Right cardiac atrium (tissue), 5 donors: ENCODE results near the gene NUP42. TPM values are rescaled to one million over a fixed set of nuclear protein-coding genes. Genes with fewer than 3 reads are reported as not detected.

Experiments
- ATAC-seq, 2 donors: fragments of 200-7000 bp; cut with Tn5 transposase; one replicate each; pipeline versions ENCODE4 v1.8.0 to v1.9.1; 2020; ENCODE audit warnings: moderate library complexity in 2 of 2, mild to moderate bottlenecking in 1 of 2
- DNase-seq, 3 donors: peaks; one replicate each; pipeline ENCODE4 v3.0.0-alpha.2; 2020
- H3K27ac ChIP-seq: one replicate; pipeline ENCODE4 v1.5.1; 2013; ENCODE audit warnings: mild to moderate bottlenecking, low read length, control low read depth, moderate library complexity
- H3K27me3 ChIP-seq: one replicate; pipeline ENCODE4 v1.6.1; 2013; ENCODE audit not compliant: control insufficient read depth, insufficient read depth
- H3K4me1 ChIP-seq: one replicate; pipeline ENCODE4 v1.6.1; 2013; ENCODE audit warnings: low read length; ENCODE audit not compliant: control insufficient read depth, insufficient read depth
- H3K4me3 ChIP-seq: one replicate; pipeline ENCODE4 v1.5.1; 2013; ENCODE audit warnings: low read length, control low read depth
- H3K9me3 ChIP-seq: one replicate; pipeline ENCODE4 v1.6.1; 2013; ENCODE audit warnings: low read length; ENCODE audit not compliant: control insufficient read depth
- WGBS: extraction: QIAGEN DNeasy Blood & Tissue Kit; methylation state at CpG from one replicate; pipeline ENCODE4 v1.1.7; 2013; 5-methylcytosine and 5-hydroxymethylcytosine counted together
- intact Hi-C, 4 donors: fragments of 100-400 bp; cut with DNase I; formaldehyde crosslinking; loops; one replicate each; pipeline versions ENCODE4 v1.11.0 to v1.14.0; 2022 to 2023
- polyA plus RNA-seq: library from polyadenylated mRNA; stranded (reverse); fragments of 200-250 nt; gene quantifications from one replicate; pipeline ENCODE4 v1.2.3, GENCODE V29; 2013
- total RNA-seq, 4 donors: library from RNA; stranded (reverse); fragmentation: NEBNext Ultra II Directional; extraction: Animal tissue kit (Norgen Biotek cat#: 25700); gene quantifications; one replicate each; pipeline ENCODE4 v1.2.1, GENCODE V29; 2021
- donor health status: healthy with polysubstance abuse.
- donor health status: DM: no; HTN: yes; CAD: no.
- donor health status: DM: no; HTN: no; CAD: no.
- donor health status: DM: no; HTN: yes; CAD: no; lungs with severe emphysema.
- donor health status: DM: yes; HTN: yes; CAD: no.

NUP42 gene
- total and polyA plus RNA-seq, 5 donors = 19.4 to 24.7 (median 22.1) TPM

- Histone ChIP-seq H3K9me3 (no peaks in the 10 kb centered on the region), H3K4me3 (no peak overlapping the region), H3K4me1 (no peaks in the 10 kb centered on the region), H3K27ac (no peak overlapping the region), H3K27me3 (no peaks in the 10 kb centered on the region)
- intact Hi-C loops = no loop called here
- DNase-seq = no peak
- WGBS = 77% methylated on average over 9 of the region's 9 CpGs
- ATAC-seq = no peak
Measured at GRCh38 chr7:23234569-23235296, 52.9 kb downstream of the NUP42 start.

- DNase-seq (peak in 1 of 3 donors; percentile 53), ATAC-seq (peak in 1 of 2 donors; percentile 34)
Measured at GRCh38 chr7:23235813-23236221, 54.0 kb downstream of the NUP42 start.

GRCh38 chr7:23237000-23237399, 55.2 kb downstream of the NUP42 start:
- intact Hi-C loops = no loop called here
- Histone ChIP-seq H3K9me3 (no peaks in the 10 kb centered on the region), H3K4me3 (no peak overlapping the region), H3K27ac (no peak overlapping the region), H3K27me3 (no peaks in the 10 kb centered on the region), H3K4me1 (no peaks in the 10 kb centered on the region)
- ATAC-seq = no peak
- 93% methylated on average over 3 of the region's 3 CpGs for WGBS
- DNase-seq = no peak

More at GRCh38 chr7:23235813-23236221, 54.0 kb downstream of the NUP42 start:
- Histone ChIP-seq H3K9me3 (no peaks in the 10 kb centered on the region), H3K27ac (no peak overlapping the region), H3K27me3 (no peaks in the 10 kb centered on the region), H3K4me3 (no peak overlapping the region), H3K4me1 (no peaks in the 10 kb centered on the region)
- 80% methylated on average over 6 of the region's 6 CpGs for WGBS
- intact Hi-C loops = no loop called here

GRCh38 chr7:23238983-23239652, 57.3 kb downstream of the NUP42 start:
- intact Hi-C loops = no loop called here
- Histone ChIP-seq H3K27ac (no peak overlapping the region), H3K4me1 (no peaks in the 10 kb centered on the region), H3K9me3 (no peaks in the 10 kb centered on the region), H3K4me3 (no peak overlapping the region), H3K27me3 (no peaks in the 10 kb centered on the region)
- DNase-seq (no peak), ATAC-seq (no peak)
- WGBS = 85% methylated on average over 11 of the region's 11 CpGs

- DNase-seq = no peak
- 83% methylated on average over 5 of the region's 5 CpGs for WGBS
Measured at GRCh38 chr7:23239698-23240097, 57.9 kb downstream of the NUP42 start.

GRCh38 chr7:23242321-23242720, 60.5 kb downstream of the NUP42 start:
- H3K9me3 ChIP-seq = no peaks in the 10 kb centered on the region
- H3K4me1 ChIP-seq = no peaks in the 10 kb centered on the region
- ATAC-seq (no peak), DNase-seq (no peak)
- WGBS = 75% methylated on average over 3 of the region's 3 CpGs
- intact Hi-C loops = loop anchor here in 3 of 4 donors (5.0 to 10.0 kb wide), 2 partner anchors 48 to 50 kb away; no protein-coding TSS in a partner anchor
- H3K27me3 ChIP-seq = no peaks in the 10 kb centered on the region
- H3K27ac ChIP-seq = no peak overlapping the region
- H3K4me3 ChIP-seq = no peak overlapping the region

More at GRCh38 chr7:23239698-23240097, 57.9 kb downstream of the NUP42 start:
- ATAC-seq = no peak
- intact Hi-C loops = loop anchor here in 3 of 4 donors (5.0 to 10.0 kb wide), 2 partner anchors 45 to 47 kb away; no protein-coding TSS in a partner anchor
- Histone ChIP-seq H3K4me3 (no peak overlapping the region), H3K27ac (no peak overlapping the region), H3K4me1 (no peaks in the 10 kb centered on the region), H3K27me3 (no peaks in the 10 kb centered on the region), H3K9me3 (no peaks in the 10 kb centered on the region)

- DNase-seq (no peak), ATAC-seq (no peak)
- no peaks in the 10 kb centered on the region for H3K27me3 ChIP-seq
- H3K4me1 ChIP-seq = no peaks in the 10 kb centered on the region
- intact Hi-C loops = loop anchor here in 3 of 4 donors (5.0 to 10.0 kb wide), 2 partner anchors 48 to 51 kb away; no protein-coding TSS in a partner anchor
- H3K27ac ChIP-seq = peak overlapping the region; percentile 7
- WGBS = 47% methylated on average over 4 of the region's 4 CpGs
- no peak overlapping the region for H3K4me3 ChIP-seq
- no peaks in the 10 kb centered on the region for H3K9me3 ChIP-seq
Measured at GRCh38 chr7:23242935-23243334, 61.1 kb downstream of the NUP42 start.

- Histone ChIP-seq H3K4me3 (peak within 1 kb of the TSS; percentile 39), H3K4me1 (no peaks in the 10 kb centered on the region), H3K9me3 (no peaks in the 10 kb centered on the region), H3K27me3 (no peaks in the 10 kb centered on the region), H3K27ac (peak within 1 kb of the TSS; percentile 70)
- DNase-seq (peak in 1 of 3 donors; percentile 35), ATAC-seq (peak; percentile 68 to 71)
- WGBS = 28% methylated on average over 7 of the region's 7 CpGs
- intact Hi-C loops = loop anchor here in 2 of 4 donors (10.0 kb wide), 1 partner anchor 52 kb away; no protein-coding TSS in a partner anchor
Measured at GRCh38 chr7:23246555-23246954, 64.7 kb downstream of the NUP42 start, which contains the start of gene GPNMB. Gene GPNMB (plus strand): TSS chr7:23246775. CDS start chr7:23246858, 83 bp downstream.

GRCh38 chr7:23247046-23247602, 65.3 kb downstream of the NUP42 start:
- DNase-seq (peak in 1 of 3 donors; percentile 47), ATAC-seq (peak; percentile 44 to 55)
- H3K4me3 ChIP-seq = peak overlapping the region; percentile 39
- no peaks in the 10 kb centered on the region for H3K4me1 ChIP-seq
- H3K9me3 ChIP-seq = no peaks in the 10 kb centered on the region
- peak overlapping the region; percentile 70 for H3K27ac ChIP-seq
- WGBS = 31% methylated on average over 6 of the region's 6 CpGs
- intact Hi-C loops = loop anchor here in 2 of 4 donors (10.0 kb wide), 1 partner anchor 52 kb away; no protein-coding TSS in a partner anchor
- H3K27me3 ChIP-seq = no peaks in the 10 kb centered on the region

GRCh38 chr7:23247603-23248335, 65.9 kb downstream of the NUP42 start:
- WGBS = 6% methylated on average over 53 of the region's 53 CpGs
- intact Hi-C loops = loop anchor here in 2 of 4 donors (10.0 kb wide), 1 partner anchor 53 kb away; no protein-coding TSS in a partner anchor
- peak; percentile 84 to 90 for ATAC-seq
- Histone ChIP-seq H3K4me1 (no peaks in the 10 kb centered on the region), H3K4me3 (peak overlapping the region; percentile 39), H3K27ac (peak overlapping the region; percentile 70), H3K27me3 (no peaks in the 10 kb centered on the region), H3K9me3 (no peaks in the 10 kb centered on the region)
- peak; percentile 56 to 87 (median 84) for DNase-seq
